Measurements from ENCODE around the gene MAPK11.

The MAPK11 gene

GRCh38 chr22:50269970-50270665 lies at the start of gene MAPK11:
Gene MAPK11 (minus strand): TSS chr22:50270380. CDS start chr22:50270292, 88 bp downstream.
- DNase-seq (ENCODE audit: extremely low read depth in 1 of 2, low read depth in 1 of 2): peak; percentile 34 to 56

GRCh38 chr22:50319503-50319951 lies 49.3 kb upstream of the MAPK11 start:
- no peak for DNase-seq (ENCODE audit: extremely low read depth in 1 of 2, low read depth in 1 of 2)

GRCh38 chr22:50318698-50319411 lies 48.7 kb upstream of the MAPK11 start:
- DNase-seq (ENCODE audit: extremely low read depth in 1 of 2, low read depth in 1 of 2): no peak

- no peak for DNase-seq (ENCODE audit: extremely low read depth in 1 of 2, low read depth in 1 of 2)
Observed at GRCh38 chr22:50318356-50318697, 48.1 kb upstream of the MAPK11 start.

- DNase-seq (ENCODE audit: extremely low read depth in 1 of 2, low read depth in 1 of 2): no peak
Observed at GRCh38 chr22:50317674-50318073, 47.5 kb upstream of the MAPK11 start.

GRCh38 chr22:50317178-50317577 lies 47.0 kb upstream of the MAPK11 start:
- DNase-seq (ENCODE audit: extremely low read depth in 1 of 2, low read depth in 1 of 2): no peak

GRCh38 chr22:50316114-50317065 lies 46.2 kb upstream of the MAPK11 start:
- no peak for DNase-seq (ENCODE audit: extremely low read depth in 1 of 2, low read depth in 1 of 2)

GRCh38 chr22:50315289-50316113 lies 45.3 kb upstream of the MAPK11 start:
- no peak for DNase-seq (ENCODE audit: extremely low read depth in 1 of 2, low read depth in 1 of 2)

- DNase-seq (ENCODE audit: extremely low read depth in 1 of 2, low read depth in 1 of 2): peak; percentile 55 to 75
Observed at GRCh38 chr22:50314455-50315288, 44.5 kb upstream of the MAPK11 start.

GRCh38 chr22:50314081-50314454 lies 43.9 kb upstream of the MAPK11 start:
- no peak for DNase-seq (ENCODE audit: extremely low read depth in 1 of 2, low read depth in 1 of 2)

GRCh38 chr22:50313600-50313999 lies 43.4 kb upstream of the MAPK11 start:
- DNase-seq (ENCODE audit: extremely low read depth in 1 of 2, low read depth in 1 of 2): no peak

- DNase-seq (ENCODE audit: extremely low read depth in 1 of 2, low read depth in 1 of 2): no peak
Observed at GRCh38 chr22:50313021-50313420, 42.8 kb upstream of the MAPK11 start.

GRCh38 chr22:50312371-50312770 lies 42.2 kb upstream of the MAPK11 start:
- DNase-seq (ENCODE audit: extremely low read depth in 1 of 2, low read depth in 1 of 2): no peak

- no peak for DNase-seq (ENCODE audit: extremely low read depth in 1 of 2, low read depth in 1 of 2)
Observed at GRCh38 chr22:50311606-50312351, 41.6 kb upstream of the MAPK11 start.

- DNase-seq (ENCODE audit: extremely low read depth in 1 of 2, low read depth in 1 of 2): no peak
Observed at GRCh38 chr22:50310949-50311444, 40.8 kb upstream of the MAPK11 start.

- no peak for DNase-seq (ENCODE audit: extremely low read depth in 1 of 2, low read depth in 1 of 2)
Observed at GRCh38 chr22:50310031-50310722, 40.0 kb upstream of the MAPK11 start.

- no peak for DNase-seq (ENCODE audit: extremely low read depth in 1 of 2, low read depth in 1 of 2)
Observed at GRCh38 chr22:50309601-50309991, 39.4 kb upstream of the MAPK11 start.

GRCh38 chr22:50308986-50309600 lies 38.9 kb upstream of the MAPK11 start:
- DNase-seq (ENCODE audit: extremely low read depth in 1 of 2, low read depth in 1 of 2): no peak
